Activated naive CD4-positive, alpha-beta T cell treated with anti-CD3 and anti-CD28 coated beads, Interleukin-2, amount 50 U/mL, for 16 hours (primary cell): ENCODE data around the gene PHF3.
"Not testable (repeated sequence)": the region's sequence is repeated elsewhere in the genome, so short reads cannot be mapped to it uniquely, and the experiment has no call there.

Experiments
- DNase-seq: peaks from one replicate; pipeline ENCODE4 v3.0.0-alpha.2; 2020

The PHF3 gene

GRCh38 chr6:63714091-63714490 lies 78.5 kb downstream of the PHF3 start:
- DNase-seq: no peak

DNA sequence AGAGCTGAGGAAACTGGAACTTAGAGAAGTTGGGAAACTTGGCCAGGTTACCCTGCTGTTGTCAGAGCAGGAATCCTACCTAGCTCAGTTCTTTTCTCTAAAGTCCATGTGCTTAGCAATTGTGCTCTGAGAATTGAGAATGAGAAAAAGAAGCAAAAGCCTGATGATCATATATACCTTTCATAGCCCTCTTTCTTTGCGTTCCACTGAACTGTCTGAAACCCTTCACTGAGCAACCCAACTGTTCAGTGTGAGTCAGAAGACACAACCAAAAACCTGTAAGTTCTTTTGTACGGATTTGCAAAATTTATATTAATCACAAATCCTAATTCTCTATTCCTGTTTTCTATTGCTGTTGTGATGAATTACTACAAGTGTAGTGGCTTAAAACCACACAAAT lies 80.6 kb downstream of the PHF3 start:
- no peak for DNase-seq

GRCh38 chr6:63721181-63721580 lies 85.6 kb downstream of the PHF3 start:
- DNase-seq: no peak

- DNase-seq: no peak
These were observed 89.1 kb downstream of the PHF3 start for GRCh38 chr6:63724721-63725120.

GRCh38 chr6:63730311-63730710 lies 94.7 kb downstream of the PHF3 start:
- DNase-seq: no peak

DNA sequence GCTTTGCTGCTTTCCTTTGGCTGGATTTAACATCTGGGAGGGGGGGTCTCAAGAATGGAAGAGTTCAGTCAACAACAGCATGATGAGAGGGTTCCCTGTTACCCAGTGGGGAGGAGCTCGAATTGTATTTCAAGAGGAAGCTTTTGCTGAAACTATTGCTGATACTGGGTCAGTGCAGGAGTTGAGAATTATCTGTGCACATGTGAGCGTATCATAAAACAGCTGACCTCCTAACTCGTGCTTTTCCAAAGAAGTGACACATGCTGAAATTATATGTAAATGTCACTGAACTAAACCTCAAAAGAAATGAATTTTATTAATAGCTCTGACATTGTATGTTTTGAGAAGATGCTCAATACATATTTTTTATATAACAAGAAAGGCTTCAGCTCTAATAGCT lies 96.3 kb downstream of the PHF3 start:
- no peak for DNase-seq

GRCh38 chr6:63732336-63732735 lies 96.7 kb downstream of the PHF3 start:
- no peak for DNase-seq

GRCh38 chr6:63734923-63735322 lies 99.3 kb downstream of the PHF3 start:
- DNase-seq: no peak

- DNase-seq: not testable (repeated sequence)
These were observed 102.6 kb downstream of the PHF3 start for GRCh38 chr6:63738190-63738589.

GRCh38 chr6:63739094-63739687 lies 103.6 kb downstream of the PHF3 start:
- DNase-seq: no peak

DNA sequence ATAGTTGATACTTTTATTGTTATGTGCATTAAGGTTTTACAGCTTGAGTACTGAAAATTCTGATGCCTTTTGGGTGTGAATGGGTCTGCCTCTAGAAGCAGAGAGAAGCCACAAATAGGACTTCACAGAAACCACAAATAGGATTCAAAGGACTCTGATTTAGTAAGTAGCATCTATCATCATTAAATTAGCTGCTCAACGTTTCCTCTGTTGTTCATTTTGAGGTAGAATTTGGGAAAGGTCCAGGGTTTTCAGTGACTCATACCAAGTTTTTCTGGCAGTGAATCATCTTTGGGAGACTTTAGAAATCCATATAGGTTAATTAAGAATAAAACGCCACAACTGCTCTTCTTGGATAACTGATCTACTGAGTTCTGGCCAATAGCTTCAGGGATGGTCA lies 105.1 kb downstream of the PHF3 start:
- DNase-seq: no peak

GRCh38 chr6:63742060-63742459 lies 106.5 kb downstream of the PHF3 start:
- no peak for DNase-seq

DNA sequence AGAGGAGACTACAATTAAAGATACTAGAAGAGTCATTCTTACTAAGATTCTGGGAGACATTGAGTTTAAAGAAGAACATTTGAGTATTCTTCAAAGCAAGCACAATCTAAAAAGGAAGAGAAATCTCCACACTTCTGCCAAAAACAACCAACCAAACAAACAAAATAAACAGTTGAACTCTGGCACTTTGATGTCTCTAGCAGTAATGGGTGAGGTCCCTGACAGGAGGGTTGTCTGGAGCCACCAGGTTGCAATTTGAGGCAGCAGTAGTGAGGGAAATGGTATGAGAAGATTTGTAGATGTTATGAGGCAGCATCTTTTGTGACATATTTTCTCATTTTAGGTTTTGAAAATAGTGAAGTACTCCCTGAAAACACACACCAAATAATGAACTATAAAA lies 108.1 kb downstream of the PHF3 start:
- no peak for DNase-seq

DNA sequence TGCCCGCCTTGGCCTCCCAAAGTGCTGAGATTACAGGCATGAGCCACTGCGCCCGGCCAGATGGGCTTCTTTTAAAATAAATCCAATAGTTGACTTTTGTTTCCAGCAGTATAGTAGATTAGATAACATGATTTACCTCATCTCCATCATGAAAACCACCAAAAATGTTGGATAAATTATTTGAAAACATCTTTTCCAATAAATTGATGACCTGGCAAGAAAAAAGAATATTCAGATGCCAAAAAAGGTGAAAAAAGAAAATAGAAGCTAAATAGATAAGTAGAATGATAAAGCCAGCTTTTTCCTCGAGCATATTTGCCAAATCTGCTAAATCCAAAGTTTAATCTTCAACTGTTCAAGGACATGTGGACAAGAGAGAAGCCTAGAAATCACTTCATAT lies 109.2 kb downstream of the PHF3 start:
- no peak for DNase-seq

GRCh38 chr6:63745784-63746183 lies 110.2 kb downstream of the PHF3 start:
- DNase-seq: no peak

DNA sequence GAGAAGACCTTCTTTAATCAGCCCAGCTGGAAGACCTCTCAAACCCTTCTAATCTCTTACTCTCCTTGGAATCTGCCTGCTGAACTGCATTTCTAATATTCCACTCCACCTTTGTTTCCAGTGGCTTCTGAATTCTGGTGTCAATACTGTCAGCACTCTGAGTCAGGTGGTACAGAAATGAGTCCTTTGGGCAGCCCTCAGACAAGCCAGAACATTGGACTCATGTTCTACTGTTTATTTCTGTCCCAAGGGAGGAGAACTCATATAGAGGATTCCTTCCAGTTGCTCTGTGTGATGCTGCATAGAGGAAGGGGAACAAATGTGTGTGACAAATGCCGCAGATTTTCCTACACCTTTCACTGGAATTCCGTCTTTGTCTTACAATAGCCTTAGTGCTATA lies 114.8 kb downstream of the PHF3 start:
- no peak for DNase-seq

GRCh38 chr6:63757275-63757674 lies 121.7 kb downstream of the PHF3 start:
- not testable (repeated sequence) for DNase-seq

GRCh38 chr6:63757826-63758225 lies 122.2 kb downstream of the PHF3 start:
- no peak for DNase-seq

DNA sequence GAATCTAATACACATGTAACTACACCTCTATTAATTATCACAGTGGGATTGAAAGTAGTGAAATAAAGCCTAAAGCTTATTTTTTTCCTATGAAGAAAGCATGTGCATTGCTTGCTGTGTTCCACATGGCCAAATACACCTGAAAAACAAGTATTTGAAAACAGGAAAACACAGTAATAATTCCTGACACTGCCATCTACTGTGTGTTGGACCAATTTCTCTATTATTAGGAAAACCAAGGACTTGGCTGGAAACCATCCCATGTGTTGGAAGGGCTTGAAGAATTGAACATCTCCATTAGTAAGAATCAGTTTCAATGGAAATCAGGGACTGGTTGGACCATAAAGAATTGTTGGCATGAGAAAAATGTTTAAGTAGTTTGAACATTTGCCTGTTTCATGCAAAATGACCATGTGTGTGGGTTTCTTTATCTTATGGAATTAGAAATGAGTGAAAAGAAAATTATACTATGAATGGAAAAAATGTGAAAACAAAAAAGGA lies 124.1 kb downstream of the PHF3 start:
- no peak for DNase-seq

- no peak for DNase-seq
These were observed 124.6 kb downstream of the PHF3 start for GRCh38 chr6:63760199-63760598.

DNA sequence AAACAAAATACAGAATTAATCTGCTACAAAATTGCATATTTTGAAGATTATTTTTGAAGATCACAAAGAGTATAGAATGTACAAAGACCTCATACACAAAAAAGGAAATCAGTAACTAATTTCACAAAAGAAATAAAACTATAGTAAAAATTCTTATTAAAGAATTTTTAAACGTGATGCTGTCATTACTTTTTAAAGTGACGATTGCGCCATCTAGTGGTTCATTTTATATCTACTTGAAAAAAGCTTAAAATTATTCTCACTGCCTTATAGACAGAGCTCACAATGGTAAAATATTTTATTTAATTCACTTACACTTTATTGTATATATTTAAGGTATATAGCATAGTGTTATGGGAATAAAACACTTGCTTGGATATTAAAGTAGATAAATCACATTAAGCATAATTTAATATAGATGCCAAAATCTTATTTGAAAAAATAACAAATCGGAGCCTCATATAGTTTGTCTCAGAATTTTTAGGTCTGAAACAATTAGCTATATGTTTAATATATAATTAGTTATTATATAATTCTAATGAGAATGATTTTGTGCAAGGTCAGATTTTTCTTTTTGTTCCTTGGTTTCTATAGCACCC lies 128.8 kb downstream of the PHF3 start:
- DNase-seq: no peak
